NCI-H526 (cell line): ENCODE results near the gene COL11A2.
A peak's percentile ranks its signal among the peaks of the same experiment; 100 is the strongest.

Experiments used
- DNase-seq, 2 experiments: peaks; one replicate each; lab custom pipeline; 2025; lab: John Stamatoyannopoulos, UW

Gene COL11A2

DNA sequence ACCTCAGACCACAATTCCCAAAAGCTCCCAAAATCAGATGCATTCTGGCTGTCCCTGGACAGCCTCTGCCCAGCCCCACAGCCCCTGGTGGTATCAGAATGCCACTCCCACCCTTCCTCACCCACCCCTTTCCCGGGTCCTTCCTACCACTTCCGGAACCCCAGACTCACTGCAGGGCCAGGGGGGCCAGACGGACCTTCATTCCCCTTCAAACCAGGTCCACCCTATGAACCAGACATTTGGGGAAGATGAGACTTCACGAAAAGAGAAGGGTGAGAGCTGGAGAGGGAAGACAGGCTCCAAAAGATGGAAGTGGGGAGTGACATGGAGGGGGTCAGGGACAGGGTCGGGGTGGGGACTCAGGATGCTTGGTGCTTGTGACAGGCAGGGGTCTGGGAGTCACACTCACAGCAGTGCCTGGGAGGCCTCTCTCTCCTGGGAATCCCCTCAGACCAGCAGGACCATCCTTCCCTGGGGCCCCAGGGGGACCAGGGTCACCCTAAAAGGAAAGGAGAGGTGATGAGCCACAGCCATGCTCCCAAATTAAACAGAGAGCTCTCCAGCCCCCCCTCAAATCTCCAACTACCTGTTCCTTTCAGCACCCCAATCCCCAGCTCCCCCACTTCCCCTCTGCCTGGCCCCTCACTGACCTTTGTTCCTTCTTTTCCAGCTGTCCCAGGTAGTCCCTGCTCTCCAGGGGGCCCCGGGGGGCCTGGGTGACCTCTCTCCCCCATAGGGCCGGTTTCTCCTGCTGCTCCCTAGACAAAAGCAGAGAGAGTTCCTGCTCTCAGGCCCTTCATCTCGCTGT, 20.2 kb downstream of the COL11A2 start:
- DNase-seq: no peak

DNA sequence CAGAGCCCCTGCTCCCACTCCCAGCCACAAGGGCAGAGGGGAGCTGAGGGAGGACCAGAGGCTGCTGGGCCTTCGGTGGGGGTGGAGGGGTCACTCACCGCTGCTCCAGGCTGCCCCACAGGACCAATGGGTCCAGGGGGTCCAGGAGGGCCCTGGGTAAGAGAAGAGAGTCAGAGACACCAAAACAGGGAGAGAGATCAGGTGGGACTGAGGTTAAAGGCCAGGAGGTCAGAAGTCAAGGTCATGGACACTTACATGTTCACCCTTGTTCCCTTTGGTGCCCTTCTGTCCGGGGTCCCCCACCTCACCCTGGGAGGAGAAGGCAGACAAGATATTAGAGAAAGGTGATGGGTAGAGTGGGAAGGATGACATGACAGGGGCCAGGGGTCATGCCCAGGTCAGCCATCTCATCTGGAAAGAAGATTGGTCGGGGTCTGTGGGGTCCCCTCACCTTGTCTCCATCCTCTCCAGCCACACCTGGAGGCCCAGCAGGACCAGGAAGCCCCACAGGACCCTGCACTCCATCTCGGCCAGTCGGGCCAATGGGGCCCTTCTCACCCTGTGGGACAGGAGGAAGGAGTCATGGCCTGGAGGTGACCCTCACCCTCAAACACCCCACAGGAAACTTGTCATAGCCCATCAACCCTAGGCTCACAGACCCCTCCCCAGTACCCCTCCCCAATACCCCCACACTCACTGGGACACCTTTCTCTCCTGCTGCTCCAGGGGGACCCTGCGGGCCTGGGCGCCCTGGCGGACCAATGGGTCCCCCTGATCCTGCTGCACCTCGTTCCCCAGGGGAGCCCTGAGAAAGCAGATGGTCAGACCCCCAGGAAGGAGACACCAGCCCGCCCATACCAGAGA, 21.0 kb downstream of the COL11A2 start:
- no peak for DNase-seq

DNA sequence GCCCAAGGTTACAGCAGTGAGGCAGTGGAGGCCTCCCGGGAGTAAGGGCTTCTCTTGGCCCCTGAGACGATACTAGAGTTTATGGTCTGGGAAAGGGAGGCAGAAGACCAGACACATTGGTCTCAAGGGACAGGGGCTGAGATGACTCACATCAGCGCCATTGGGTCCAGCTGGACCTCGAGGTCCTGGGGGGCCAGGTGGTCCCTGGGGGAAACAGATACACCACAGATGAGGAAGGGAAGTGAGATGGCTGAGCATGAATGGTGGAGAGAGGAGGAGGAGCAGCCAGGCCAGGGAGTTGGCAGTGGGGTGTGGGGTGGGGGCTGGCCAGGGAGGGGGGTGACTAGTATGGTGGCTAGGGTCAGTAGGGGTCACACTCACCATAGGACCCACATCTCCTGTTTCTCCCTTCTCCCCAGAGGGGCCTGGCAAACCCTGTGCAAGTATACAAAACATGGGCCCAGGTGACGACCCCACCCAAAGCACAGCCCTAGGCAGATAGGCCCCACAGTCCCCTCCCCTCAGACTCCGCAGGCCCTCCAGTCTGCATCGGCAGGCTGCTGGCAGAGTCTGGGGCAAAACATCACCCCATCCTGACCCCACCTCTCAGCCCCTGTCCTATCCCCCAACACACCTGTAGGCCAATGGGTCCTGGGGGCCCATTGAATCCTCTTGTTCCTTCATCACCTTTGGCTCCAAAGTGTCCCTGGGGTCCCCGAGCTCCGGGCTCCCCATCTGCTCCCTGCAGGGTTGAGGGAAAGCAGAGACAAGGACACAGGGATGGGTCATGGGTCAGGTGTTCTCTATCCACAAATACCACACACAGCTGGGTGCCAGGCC, 21.9 kb downstream of the COL11A2 start:
- no peak for DNase-seq

- no peak for DNase-seq
Measured at GRCh38 chr6:33169291-33170175, 22.7 kb downstream of the COL11A2 start.

DNA sequence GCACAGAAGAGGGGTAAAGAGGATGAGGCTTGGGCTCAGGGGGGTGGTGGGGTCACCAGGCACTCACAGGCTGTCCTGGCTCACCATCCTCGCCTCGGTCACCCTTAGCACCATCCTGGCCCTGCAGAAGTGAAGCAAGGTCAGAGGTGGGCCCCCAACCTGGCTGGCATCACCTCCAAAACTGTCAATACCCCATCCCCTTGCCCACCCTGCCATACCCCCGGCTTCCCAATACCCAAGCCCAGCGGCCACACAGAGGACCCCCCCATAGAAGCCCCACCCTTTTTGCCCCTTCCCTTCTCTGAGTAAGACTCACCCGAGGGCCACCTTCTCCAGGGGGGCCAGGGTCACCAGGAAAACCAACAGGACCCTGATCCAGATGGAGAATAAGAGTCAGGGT, 23.6 kb downstream of the COL11A2 start:
- DNase-seq: no peak

DNA sequence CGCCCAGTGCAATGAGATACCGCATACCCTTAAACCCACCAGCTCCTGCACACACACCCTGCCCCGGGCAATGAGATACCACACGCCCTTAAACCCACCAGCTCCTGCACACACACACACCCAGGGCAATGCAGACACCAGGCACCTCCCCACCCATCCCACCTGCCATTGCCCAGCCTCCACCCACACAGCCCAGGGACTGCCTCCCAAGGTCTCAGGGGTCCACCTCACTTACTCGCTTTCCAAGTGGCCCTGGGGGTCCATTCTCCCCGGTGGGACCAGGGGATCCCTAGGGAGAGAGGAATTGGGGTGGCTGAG, 24.0 kb downstream of the COL11A2 start:
- DNase-seq: no peak

DNA sequence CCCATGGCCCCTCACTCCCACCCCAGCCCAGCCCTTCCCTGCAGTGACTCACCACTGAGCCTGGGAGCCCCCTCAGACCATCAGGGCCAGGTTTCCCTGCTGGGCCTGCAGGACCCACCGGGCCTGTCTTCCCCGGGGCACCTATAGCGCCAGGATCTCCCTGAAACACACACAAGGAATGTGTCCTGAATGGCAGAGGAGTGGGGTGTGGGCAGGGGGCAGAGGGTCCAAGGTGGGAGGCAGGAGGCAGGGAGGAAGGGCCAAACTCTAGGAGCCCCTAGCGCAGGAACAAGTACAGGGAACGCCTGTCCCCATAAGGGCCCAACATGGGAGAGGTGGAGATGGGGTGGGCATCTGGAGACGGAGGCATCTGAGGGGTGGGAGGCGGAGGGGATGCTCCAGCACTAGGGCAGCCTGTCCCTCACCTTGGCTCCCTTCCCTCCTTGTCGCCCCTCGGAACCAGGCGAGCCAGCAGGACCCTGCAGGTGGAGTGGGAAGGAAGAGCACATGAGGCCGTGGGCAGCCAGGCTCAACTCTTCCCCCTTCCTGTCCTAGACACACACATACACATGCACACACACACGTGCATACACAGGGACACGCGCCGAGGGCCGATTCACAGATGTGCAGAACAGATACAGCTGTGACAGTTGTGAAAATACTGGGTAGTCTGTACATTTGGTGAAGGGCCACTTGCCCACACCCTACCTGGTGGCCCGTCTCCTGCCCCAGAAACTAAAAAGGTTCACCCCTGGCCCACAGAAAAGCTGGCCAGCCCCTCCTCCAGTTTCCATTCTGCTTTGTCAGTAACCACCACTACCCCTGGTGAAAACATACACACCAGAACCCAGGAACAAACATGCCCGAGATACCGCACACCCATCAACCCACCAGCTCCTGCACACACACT, 24.6 kb downstream of the COL11A2 start:
- DNase-seq: no peak

- DNase-seq: no peak
Measured at GRCh38 chr6:33166811-33167210, 25.5 kb downstream of the COL11A2 start.

DNA sequence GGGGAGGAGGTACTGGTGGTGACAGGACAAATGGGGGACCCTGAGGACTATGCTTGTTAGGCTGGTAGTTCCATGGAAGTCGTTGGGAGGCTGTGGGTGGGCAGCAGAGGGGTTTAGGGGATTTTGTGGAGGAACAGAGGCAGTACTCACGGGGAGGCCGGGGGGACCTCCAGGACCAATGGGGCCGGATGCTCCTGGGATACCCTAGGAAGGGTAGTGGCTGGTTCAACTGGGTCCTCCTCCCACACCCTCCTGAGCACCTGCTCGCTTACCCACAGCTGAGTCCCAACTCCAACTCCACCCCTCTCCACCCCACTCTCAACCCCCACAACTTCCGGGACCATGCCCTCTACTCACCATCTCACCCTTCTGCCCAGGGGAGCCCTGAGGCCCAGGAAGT, 25.9 kb downstream of the COL11A2 start:
- no peak for DNase-seq

- no peak for DNase-seq
Measured at GRCh38 chr6:33165581-33166258, 26.5 kb downstream of the COL11A2 start.

DNA sequence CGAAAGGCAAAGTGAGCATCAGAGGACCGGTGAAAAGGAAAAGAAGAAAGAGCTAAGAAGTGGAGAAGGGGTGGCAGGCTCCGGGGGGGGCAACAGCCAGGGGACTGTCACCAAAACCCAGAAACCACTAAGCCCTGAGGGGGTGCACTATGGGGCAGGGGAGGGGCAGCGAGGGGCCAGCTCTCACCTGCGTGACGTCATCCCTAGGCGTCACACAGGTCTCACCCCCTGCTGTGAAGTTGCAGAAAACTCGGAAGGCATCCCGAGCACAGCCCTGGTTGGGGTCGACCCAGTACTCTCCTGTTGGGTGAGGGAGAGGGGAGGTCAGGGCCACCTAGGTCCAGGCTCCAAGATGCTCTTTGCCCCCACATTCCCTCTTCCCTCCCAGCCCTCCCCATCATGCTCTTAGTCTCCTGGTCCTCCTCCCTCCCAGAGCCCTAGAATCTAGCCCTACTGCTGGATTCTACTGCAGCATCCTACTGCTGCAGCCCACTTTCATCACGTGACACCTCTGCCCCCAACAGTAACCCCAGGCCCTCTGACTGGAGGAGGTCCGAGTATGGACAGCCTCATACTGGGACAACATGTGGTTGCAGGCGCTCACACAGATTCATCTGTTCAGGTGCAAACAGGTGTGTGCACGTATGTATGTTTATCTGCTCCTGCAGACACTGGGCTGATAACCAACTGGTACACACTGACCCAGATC, 27.4 kb downstream of the COL11A2 start:
- no peak for DNase-seq

DNA sequence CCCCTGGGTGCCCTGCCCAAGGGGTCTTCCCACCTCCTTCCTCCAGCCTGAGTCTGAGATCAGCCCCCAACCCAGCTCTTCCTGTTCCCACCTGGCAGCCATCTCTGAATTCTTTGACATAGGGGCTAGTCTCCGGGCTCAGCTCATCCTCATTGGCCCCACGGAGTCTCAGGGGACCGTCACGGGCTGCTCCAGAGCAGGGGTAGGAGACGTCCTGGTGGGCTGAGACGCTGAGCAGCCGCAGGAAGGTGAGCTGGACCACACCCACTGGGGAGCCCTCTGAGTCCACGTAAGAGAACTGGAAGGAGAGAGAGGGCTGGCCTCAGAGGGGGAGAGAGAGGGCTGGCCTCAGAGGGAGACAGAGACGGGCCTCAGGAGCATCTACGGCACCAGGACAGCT, 28.1 kb downstream of the COL11A2 start:
- DNase-seq: no peak

DNA sequence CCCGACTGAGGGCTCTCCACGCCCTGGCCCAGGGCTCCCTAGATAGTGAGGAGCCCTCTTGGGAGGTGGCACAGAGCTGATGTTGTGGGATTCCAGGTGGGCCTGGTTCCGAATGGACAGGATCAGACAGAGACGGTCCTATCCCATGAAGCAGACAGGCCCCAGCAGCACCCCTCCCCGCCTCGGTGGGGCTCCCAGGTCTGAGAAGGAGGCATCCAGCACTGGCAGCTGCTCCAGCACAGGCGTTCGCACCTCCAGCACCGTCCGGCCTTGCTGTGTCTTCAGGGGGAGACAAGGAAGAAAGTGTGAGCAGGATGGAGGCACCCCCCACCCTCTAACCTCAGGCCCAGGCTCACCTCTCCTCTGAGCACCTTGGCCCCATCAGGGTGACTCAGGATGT, 28.7 kb downstream of the COL11A2 start:
- no peak for DNase-seq

DNA sequence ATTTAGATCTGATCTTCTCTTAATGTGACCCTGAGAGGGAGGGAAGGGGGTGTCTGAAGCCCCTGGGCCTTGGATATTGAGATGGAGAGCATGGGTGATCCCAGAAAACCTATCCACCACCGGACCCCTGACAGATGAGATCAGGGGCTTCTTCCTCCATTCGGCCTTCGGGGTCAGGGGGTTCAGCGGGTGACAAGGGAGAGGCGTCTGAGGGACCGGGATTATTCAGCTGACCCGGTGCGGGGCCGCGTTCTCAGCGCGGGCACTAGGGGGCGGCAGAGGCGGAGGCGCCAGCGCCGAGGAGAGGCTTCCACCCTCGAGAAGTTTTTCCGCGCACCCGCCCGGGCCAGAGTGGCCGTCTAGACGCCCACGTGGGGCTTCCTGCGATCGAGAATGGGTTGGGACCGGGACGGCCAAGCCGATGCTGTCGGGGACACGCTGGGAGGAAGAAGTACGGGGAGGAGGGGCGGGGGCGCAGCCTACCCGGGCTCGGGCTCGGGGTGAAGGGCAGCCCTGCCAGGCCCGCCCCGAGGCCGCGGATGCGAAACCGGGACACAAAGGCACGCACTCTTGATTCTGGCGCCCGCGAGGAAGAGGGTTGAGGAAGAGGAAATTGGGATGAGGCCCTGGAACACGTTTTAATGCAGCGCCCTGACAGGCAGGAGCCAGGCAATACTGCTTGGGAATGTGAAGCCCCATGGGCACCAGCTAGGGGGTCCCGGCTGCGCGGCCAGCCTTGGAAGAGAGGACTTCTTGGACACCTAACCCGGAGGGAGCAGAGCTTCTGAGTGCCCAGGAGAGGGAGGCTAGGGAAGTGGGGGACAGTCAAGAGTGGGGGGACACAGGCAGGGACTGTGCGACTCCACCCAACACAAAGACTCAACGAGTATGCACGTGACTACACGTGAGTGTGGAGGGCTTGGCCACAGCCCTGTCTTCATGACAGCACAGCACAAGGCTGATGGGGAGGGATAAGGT, 30.6 kb downstream of the COL11A2 start:
- peak; percentile 40 to 79 for DNase-seq

DNA sequence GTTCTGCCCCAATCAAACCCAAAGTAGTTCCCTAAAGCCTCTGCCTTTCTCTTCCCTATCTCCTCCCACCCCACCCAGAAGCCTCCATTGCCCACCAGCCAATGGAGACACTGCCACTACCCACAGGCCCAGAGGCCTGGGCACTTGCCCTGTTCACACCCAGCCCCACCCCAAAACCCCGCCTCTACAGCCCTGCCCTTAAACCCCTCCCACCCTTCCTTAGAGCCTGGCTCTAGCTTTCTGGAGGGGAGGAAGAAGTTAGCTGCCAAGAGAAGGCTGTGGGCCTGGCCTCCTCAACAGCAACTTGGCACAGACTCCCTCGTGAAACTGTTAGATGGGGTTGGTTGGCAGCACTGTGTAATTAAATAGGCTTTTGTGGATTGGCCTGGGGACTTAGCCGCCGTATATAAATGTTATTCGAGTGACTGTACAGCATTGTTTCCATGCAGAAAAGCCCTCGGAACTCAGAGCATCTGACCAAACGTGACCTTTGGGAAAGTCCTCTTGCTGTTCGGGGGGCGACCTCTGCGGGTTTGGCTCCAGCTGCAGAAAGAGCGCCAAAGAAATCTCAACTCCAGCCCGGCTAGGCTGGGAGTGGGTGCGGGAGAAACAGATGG, 31.4 kb downstream of the COL11A2 start:
- no peak for DNase-seq

DNA sequence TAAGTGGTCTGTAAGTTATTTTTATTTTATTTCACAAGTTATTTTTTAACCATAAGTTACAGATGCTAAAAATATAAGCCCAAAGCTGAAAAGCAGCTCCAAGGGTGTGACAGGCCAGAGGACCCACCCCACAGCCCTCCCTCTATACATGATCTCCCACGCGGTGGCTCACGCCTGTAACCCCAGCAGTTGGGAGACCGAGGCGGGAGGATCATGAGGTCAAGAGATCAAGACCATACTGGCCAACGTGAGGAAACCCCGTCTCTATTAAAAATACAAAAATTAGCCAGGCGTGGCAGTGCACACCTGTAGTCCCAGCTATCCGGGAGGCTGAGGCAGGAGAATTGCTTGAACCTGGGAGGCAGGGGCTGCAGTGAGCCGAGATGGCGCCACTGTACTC, 32.2 kb downstream of the COL11A2 start:
- DNase-seq: no peak

DNA sequence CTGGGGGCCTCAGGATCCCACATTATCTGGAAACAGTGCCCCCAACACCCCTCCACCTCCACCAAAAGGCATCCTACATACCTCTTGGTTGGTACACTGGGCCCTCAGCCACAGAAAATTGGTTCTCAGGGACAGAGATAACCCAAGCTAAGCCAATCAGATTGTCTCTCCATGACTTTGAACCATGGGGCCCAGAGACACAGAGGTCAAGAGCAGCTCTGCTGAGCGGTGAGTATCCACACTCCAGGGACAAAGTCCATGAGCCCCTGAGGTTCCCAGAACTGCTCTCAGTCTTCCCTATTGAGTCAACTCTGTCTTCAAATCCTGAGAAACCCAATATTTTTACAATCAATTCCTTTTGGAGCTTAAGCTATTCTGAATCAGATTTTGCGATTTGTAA, 35.3 kb downstream of the COL11A2 start:
- no peak for DNase-seq

DNA sequence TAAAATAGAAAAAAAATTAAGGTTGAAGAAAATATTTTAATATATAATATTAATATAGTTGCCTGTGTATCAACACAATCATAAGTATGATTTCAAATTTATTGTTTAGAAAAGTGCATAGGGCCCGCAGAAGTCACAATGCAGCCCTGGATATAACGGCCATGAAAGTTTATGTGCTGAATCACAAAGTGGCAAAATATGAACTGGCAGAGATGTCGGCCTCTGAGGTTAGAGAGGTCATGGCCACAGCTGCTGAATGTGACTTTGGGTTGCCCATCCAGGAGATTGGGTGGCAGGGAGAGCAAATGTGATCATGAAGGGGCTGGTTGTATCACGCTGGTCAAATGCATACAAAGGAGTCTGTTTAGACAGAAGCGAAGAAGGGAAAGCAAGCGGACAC, 35.7 kb downstream of the COL11A2 start:
- DNase-seq: no peak
